SH-SY5Y (cell line): ENCODE data around the gene AGAP1.

Experiments used
- GATA2 ChIP-seq: IDR thresholded peaks from 2 replicates; pipeline ENCODE4 v1.6.1; 2011; ENCODE audit warnings: mild to moderate bottlenecking, low read depth, low read length
- GATA3 ChIP-seq: IDR thresholded peaks from 2 replicates; pipeline ENCODE4 v1.6.1; 2011; ENCODE audit warnings: low read depth, mild to moderate bottlenecking, low read length, moderate library complexity

DNA sequence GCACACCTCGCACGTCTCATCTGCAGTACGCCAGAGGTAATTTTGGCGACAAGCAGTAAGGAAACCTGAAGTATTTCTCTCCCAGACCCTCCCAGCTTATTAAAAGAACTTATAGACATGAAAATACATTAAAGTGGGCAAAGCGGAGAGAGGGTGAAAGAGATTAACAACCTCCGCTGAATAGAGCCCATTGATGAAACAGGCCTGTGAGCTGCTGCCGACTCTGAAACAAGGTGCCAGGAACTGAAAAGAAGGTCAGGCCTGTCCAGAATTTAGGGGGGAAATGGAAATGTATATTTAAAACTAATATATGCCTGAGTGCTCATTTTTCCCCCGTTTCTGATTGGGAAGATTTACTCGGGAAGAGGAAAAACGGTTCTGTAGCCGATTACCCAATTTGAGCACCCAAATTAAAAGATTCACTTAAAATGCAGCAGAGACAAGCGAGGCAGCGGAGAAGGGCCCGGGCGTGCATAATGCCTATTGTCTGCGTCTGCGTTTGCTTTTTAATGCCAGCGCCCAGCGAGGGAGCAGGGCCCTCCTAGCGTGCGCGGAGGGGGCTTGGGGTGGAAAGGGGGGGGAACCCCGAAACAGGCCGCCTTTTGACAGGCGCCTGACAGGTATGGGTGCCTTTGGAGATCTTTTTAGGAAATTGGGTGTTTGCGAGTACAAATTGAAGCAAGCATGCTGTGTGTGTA, 358.1 kb downstream of the AGAP1 start:
- no peak for TF ChIP-seq GATA2
- TF ChIP-seq GATA3, result no peak
